Endothelial cell of umbilical vein (primary cell): ENCODE measurements around the gene DCC. TPM values are rescaled to one million over a fixed set of nuclear protein-coding genes. Genes with fewer than 3 reads are reported as not detected.

Experiments
- BruUV-seq: library from RNA; stranded (reverse); fragments of 400-500 nt; replicated peaks from 2 replicates; lab custom pipeline; 2021; lab: Mats Ljungman, UMichigan
- CTCF ChIA-PET: fragments of 300-600, 350-600 bp; sonication (Branson Sonifier 250); formaldehyde crosslinking; loops from one replicate; lab custom pipeline; 2021; ENCODE audit warnings: antibody characterized with exemption, inconsistent platforms; lab: Charles Lee
- POLR2A ChIA-PET: fragments of 300-600, 350-600 bp; sonication (Branson Sonifier 250); formaldehyde crosslinking; loops from one replicate; lab custom pipeline; 2021; ENCODE audit warnings: antibody characterized with exemption, inconsistent platforms; lab: Charles Lee
- DNase-seq: peaks from one replicate; pipeline ENCODE4 v3.0.0-alpha.2; 2011; ENCODE audit warnings: low read depth, low spot score
- FAIRE-seq: peaks from 2 replicates; lab custom pipeline; 2011; peaks lifted over from hg19 to GRCh38; lab: Jason Lieb, UNC
- H2AFZ ChIP-seq: 2 replicates; pipeline ENCODE4 v1.6.0; 2012; ENCODE audit warnings: low read depth, low read length, control low read depth, inconsistent platforms
- H3K27ac ChIP-seq: 2 replicates; pipeline ENCODE4 v1.5.1; 2011; ENCODE audit warnings: low read depth, mild to moderate bottlenecking, control low read depth, low read length, moderate library complexity; ENCODE audit not compliant: insufficient read depth
- H3K27me3 ChIP-seq, 2 experiments: 2 replicates each; pipeline versions ENCODE4 v1.6.0 to v1.6.1; 2011; ENCODE audit warnings: low read length in 2 of 2, mixed read lengths in 1 of 2; ENCODE audit not compliant: control insufficient read depth in 2 of 2, insufficient read depth in 2 of 2
- H3K36me3 ChIP-seq, 2 experiments: 2 replicates in 1 of 2; 3 replicates in 1 of 2; pipeline ENCODE4 v1.5.1; 2011; ENCODE audit warnings: low read length in 2 of 2, mild to moderate bottlenecking in 1 of 2, moderate library complexity in 1 of 2; ENCODE audit not compliant: control insufficient read depth in 2 of 2, insufficient read depth in 2 of 2; ENCODE audit errors: extremely low read depth in 1 of 2
- H3K4me1 ChIP-seq: 3 replicates; pipeline ENCODE4 v1.5.1; 2011; ENCODE audit warnings: mild to moderate bottlenecking, low read length; ENCODE audit not compliant: control insufficient read depth, insufficient read depth; ENCODE audit errors: extremely low read depth
- H3K4me2 ChIP-seq: 2 replicates; pipeline ENCODE4 v1.6.1; 2011; ENCODE audit warnings: low read length, control low read depth, mixed read lengths; ENCODE audit not compliant: insufficient read depth
- H3K4me3 ChIP-seq, 3 experiments: fragments of 200-600 bp in 1 of 3; sonication (generic), shearing (Covaris generic) in 1 of 3; replicated peaks in 1 of 3; 2 replicates each; pipeline ENCODE4 v1.5.1; 2011 to 2016; ENCODE audit warnings: control low read depth in 3 of 3, low read length in 3 of 3, mild to moderate bottlenecking in 2 of 3, inconsistent platforms in 1 of 3, low read depth in 1 of 3, moderate library complexity in 1 of 3; ENCODE audit not compliant: insufficient read depth in 1 of 3
- H3K79me2 ChIP-seq: 2 replicates; pipeline ENCODE4 v1.6.0; 2012; ENCODE audit warnings: low read length, inconsistent platforms; ENCODE audit not compliant: control insufficient read depth, insufficient read depth
- H3K9ac ChIP-seq: replicated peaks from 2 replicates; pipeline ENCODE3; 2011; ENCODE audit warnings: low read length, control low read depth; ENCODE audit not compliant: insufficient read depth; ENCODE audit errors: extremely low read depth
- H3K9me1 ChIP-seq: replicated peaks from 3 replicates; pipeline ENCODE4 v1.6.0; 2011; ENCODE audit warnings: mild to moderate bottlenecking, low read length; ENCODE audit not compliant: control insufficient read depth, insufficient read depth; ENCODE audit errors: extremely low read depth
- H3K9me3 ChIP-seq: replicated peaks from 2 replicates; pipeline ENCODE4 v1.5.1; 2012; ENCODE audit warnings: low read length, inconsistent platforms; ENCODE audit not compliant: control insufficient read depth, insufficient read depth
- H4K20me1 ChIP-seq: replicated peaks from 2 replicates; pipeline ENCODE3; 2011; ENCODE audit warnings: mild to moderate bottlenecking, low read length; ENCODE audit not compliant: control insufficient read depth, insufficient read depth; ENCODE audit errors: extremely low read depth
- CTCF ChIP-seq, 2 donors: IDR thresholded peaks; 1 replicate in 1 of 2; 2 replicates in 1 of 2; pipeline ENCODE4 v1.5.1; 2011; ENCODE audit warnings: low read length in 2 of 2, mild to moderate bottlenecking in 2 of 2, moderate library complexity in 2 of 2, control low read depth in 1 of 2, inconsistent platforms in 1 of 2, low read depth in 1 of 2; ENCODE audit not compliant: insufficient read depth in 1 of 2; ENCODE audit errors: extremely low read depth in 1 of 2
- EZH2 ChIP-seq: IDR thresholded peaks from 2 replicates; pipeline ENCODE4 v1.6.1; 2012; ENCODE audit warnings: borderline replicate concordance, low read depth, mild to moderate bottlenecking, moderate library complexity, low read length, inconsistent platforms; ENCODE audit not compliant: severe bottlenecking
- FOS ChIP-seq: IDR thresholded peaks from 2 replicates; pipeline ENCODE4 v1.6.1; 2011; ENCODE audit warnings: mild to moderate bottlenecking, low read length, moderate library complexity, borderline replicate concordance; ENCODE audit not compliant: insufficient read depth
- GATA2 ChIP-seq: IDR thresholded peaks from 2 replicates; pipeline ENCODE4 v1.7.0; 2011; ENCODE audit warnings: low read depth, mild to moderate bottlenecking, moderate library complexity, mixed read lengths, low read length; ENCODE audit not compliant: insufficient read length, insufficient read depth
- JUN ChIP-seq: IDR thresholded peaks from 2 replicates; pipeline ENCODE4 v1.6.1; 2011; ENCODE audit warnings: borderline replicate concordance, low read depth; ENCODE audit not compliant: insufficient read length, insufficient read depth
- MAX ChIP-seq: IDR thresholded peaks from 2 replicates; pipeline ENCODE4 v1.6.1; 2011; ENCODE audit not compliant: insufficient read depth, insufficient read length
- MYC ChIP-seq: IDR thresholded peaks from one replicate; pipeline ENCODE4 v1.6.1; 2011; ENCODE audit warnings: mild to moderate bottlenecking, low read depth, low read length
- POLR2A ChIP-seq: IDR thresholded peaks from 2 replicates; pipeline ENCODE4 v1.6.1; 2012; ENCODE audit warnings: low read depth, mild to moderate bottlenecking, control low read depth, low read length
- POLR2AphosphoS5 ChIP-seq: IDR thresholded peaks from 2 replicates; pipeline ENCODE4 v1.6.1; 2012; ENCODE audit warnings: low read depth, mild to moderate bottlenecking, control low read depth, low read length, moderate library complexity; ENCODE audit not compliant: insufficient read depth
- dilution Hi-C: fragments of 300-500 bp; cut with MboI; formaldehyde crosslinking; loops from one replicate; pipeline ENCODE4 v1.15.0; 2019; ENCODE audit warnings: low sequenced_read_pairs; ENCODE audit not compliant: extremely low pct_ligation_motif_present
- intact Hi-C: fragments of 100-400 bp; cut with micrococcal nuclease; formaldehyde crosslinking; loops from one replicate; pipeline ENCODE4 v1.10.0; 2022
- polyA plus RNA-seq, 4 experiments: library from polyadenylated mRNA; depleted of rRNA in 3 of 4; stranded (reverse) in 3 of 4; unstranded in 1 of 4; fragments of >200 nt; gene quantifications; 2 replicates each; pipeline versions ENCODE4 v1.2.1 to v1.2.3, GENCODE V29; 2011 to 2012; ENCODE audit warnings: missing spikeins in 1 of 4
- total RNA-seq: library from RNA; stranded (reverse); gene quantifications from 2 replicates; pipeline ENCODE4 v1.2.3, GENCODE V29; 2021

The DCC gene
- total and polyA plus RNA-seq, 2 donors (not counting 3 experiments of a cell fraction or from before 2014, with no cell fraction given): not detected

- no peaks in the 10 kb centered on the region for H3K79me2 ChIP-seq
- H3K4me3 ChIP-seq: no peak overlapping the region
- BruUV-seq: no TSS peak
- H2AFZ ChIP-seq: no peak overlapping the region
- FAIRE-seq: no peak
- ChIA-PET POLR2A (no interaction called here), CTCF (no interaction called here)
- no peaks in the 10 kb centered on the region for H3K4me1 ChIP-seq
- H3K4me2 ChIP-seq: no peak overlapping the region
- H4K20me1 ChIP-seq: no peaks in the 10 kb centered on the region
- intact Hi-C loops (no loop called here), dilution Hi-C loops (no loop called here)
- no peak for DNase-seq
- no peak overlapping the region for H3K27ac ChIP-seq
- H3K9me3 ChIP-seq: peaks cover 6% of the 10 kb centered on the region
- H3K36me3 ChIP-seq: no peaks in the 10 kb centered on the region
- H3K27me3 ChIP-seq: no peaks in the 10 kb centered on the region
- TF ChIP-seq GATA2 (no peak), MYC (no peak), EZH2 (no peak)
- no peak overlapping the region for H3K9ac ChIP-seq
- H3K9me1 ChIP-seq: no peaks in the 10 kb centered on the region
Observed at GRCh38 chr18:52408800-52409302, 68.9 kb downstream of the DCC start.

GRCh38 chr18:52409727-52410126 lies 69.7 kb downstream of the DCC start:
- Histone ChIP-seq H3K79me2 (no peaks in the 10 kb centered on the region), H2AFZ (no peak overlapping the region), H3K36me3 (no peaks in the 10 kb centered on the region), H3K9me3 (peaks cover 4% of the 10 kb centered on the region), H3K4me3 (no peak overlapping the region), H3K9ac (no peak overlapping the region), H4K20me1 (no peaks in the 10 kb centered on the region), H3K27me3 (no peaks in the 10 kb centered on the region), H3K27ac (no peak overlapping the region), H3K4me1 (no peaks in the 10 kb centered on the region), H3K4me2 (no peak overlapping the region), H3K9me1 (no peaks in the 10 kb centered on the region)
- no TSS peak for BruUV-seq
- ChIA-PET CTCF (no interaction called here), POLR2A (no interaction called here)
- FAIRE-seq: no peak
- intact Hi-C loops (no loop called here), dilution Hi-C loops (no loop called here)
- no peak for DNase-seq
- no peak for TF ChIP-seq POLR2A
- TF ChIP-seq CTCF (IDR thresholded peaks at IDR 0.05; ENCODE audit: extremely low read depth in 1 of 2, insufficient read depth in 1 of 2, low read depth in 1 of 2, low read length in 2 of 2): no peak
- no peak for TF ChIP-seq FOS
- no peak for TF ChIP-seq MAX
- no peak for TF ChIP-seq JUN
- TF ChIP-seq EZH2: no peak
- TF ChIP-seq GATA2: no peak
- no peak for TF ChIP-seq MYC
- TF ChIP-seq POLR2AphosphoS5: no peak
